PC-9 (cell line): Measurements from ENCODE around the gene VWA3B.

Experiments
- CTCF ChIP-seq: fragments of 200-600 bp; sonication (generic); conservative IDR thresholded peaks from 2 replicates; pipeline ENCODE4 v1.6.1; 2017; ENCODE audit warnings: mixed run types, antibody characterized with exemption, mild to moderate bottlenecking, moderate library complexity
- EZH2 ChIP-seq: fragments of 200-600 bp; sonication (generic); IDR thresholded peaks from 2 replicates; pipeline ENCODE4 v1.8.0; 2017; ENCODE audit warnings: antibody characterized with exemption, low read depth

GRCh38 chr2:98158305-98158704, 71.3 kb downstream of the VWA3B start:
- TF ChIP-seq CTCF (no peak), EZH2 (no peak)
